Stomach (tissue), 9 donors: ENCODE data around the gene PDE4D. TPM values are rescaled to one million over a fixed set of nuclear protein-coding genes. Genes with fewer than 3 reads are reported as not detected.

Experiments used
- DNase-seq, 2 donors: peaks; one replicate each; pipeline versions ENCODE4 v3.0.0 to v3.0.0-alpha.2; 2013 to 2019
- H3K27ac ChIP-seq, 5 donors: fragments of 200-600 bp in 4 of 5; sonication (generic) in 4 of 5; one replicate each; pipeline ENCODE4 v1.5.1; 2013 to 2019; ENCODE audit warnings: mild to moderate bottlenecking in 1 of 5, moderate library complexity in 1 of 5
- H3K27me3 ChIP-seq, 3 donors: fragments of 200-600 bp; sonication (generic); one replicate each; pipeline ENCODE4 v1.5.1; 2017 to 2019; ENCODE audit warnings: mixed run types in 1 of 3
- H3K36me3 ChIP-seq, 4 donors: fragments of 200-600 bp; sonication (generic); 1 replicate in 3 of 4; 2 replicates in 1 of 4; pipeline ENCODE4 v1.5.1; 2016 to 2019
- H3K4me1 ChIP-seq, 4 donors: fragments of 200-600 bp; sonication (generic); one replicate each; pipeline ENCODE4 v1.5.1; 2016 to 2019
- H3K4me3 ChIP-seq, 4 donors: fragments of 200-600 bp; sonication (generic) in 3 of 4; one replicate each; pipeline ENCODE4 v1.5.1; 2016 to 2019; ENCODE audit warnings: mild to moderate bottlenecking in 1 of 4
- H3K9me3 ChIP-seq, 4 donors: fragments of 200-600 bp; sonication (generic); one replicate each; pipeline ENCODE4 v1.5.1; 2016 to 2019
- CTCF ChIP-seq, 7 experiments: fragments of 450-650 bp in 4 of 7; fragments of 200-600 bp in 3 of 7; sonication (generic) in 3 of 7; IDR thresholded peaks; one replicate each; pipeline ENCODE4 v1.5.1; 2016 to 2019; ENCODE audit warnings: antibody characterized with exemption in 7 of 7, control low read depth in 2 of 7, mild to moderate bottlenecking in 1 of 7
- EP300 ChIP-seq: sonication (generic); formaldehyde crosslinking; IDR thresholded peaks from one replicate; pipeline ENCODE4 v1.6.1; 2017; ENCODE audit warnings: antibody characterized with exemption
- POLR2A ChIP-seq, 4 donors: fragments of 450-650 bp; IDR thresholded peaks; one replicate each; pipeline ENCODE4 v1.6.1; 2016; ENCODE audit warnings: antibody characterized with exemption in 4 of 4, control low read depth in 2 of 4, mild to moderate bottlenecking in 1 of 4, moderate library complexity in 1 of 4
- POLR2AphosphoS5 ChIP-seq, 3 donors: sonication (generic); formaldehyde crosslinking; IDR thresholded peaks; one replicate each; pipeline ENCODE4 v1.6.1; 2016; ENCODE audit warnings: antibody characterized with exemption in 3 of 3
- WGBS, 5 donors: extraction: QIAGEN DNeasy Blood & Tissue Kit in 3 of 5; methylation state at CpG; one replicate each; pipeline versions ENCODE4 v1.1.5 to v1.1.7; 2013 to 2018; 5-methylcytosine and 5-hydroxymethylcytosine counted together
- intact Hi-C: fragments of 100-400 bp; cut with DNase I; formaldehyde crosslinking; loops from one replicate; pipeline ENCODE4 v1.15.1; 2023; ENCODE audit warnings: low total_unique reads
- polyA plus RNA-seq, 3 donors: library from polyadenylated mRNA; stranded (reverse); fragments of 200-250 nt; gene quantifications; one replicate each; pipeline ENCODE4 v1.2.3, GENCODE V29; 2013
- total RNA-seq, 5 donors: library from RNA; depleted of rRNA; stranded (reverse); fragments of >200 nt; gene quantifications; one replicate each; pipeline versions ENCODE4 v1.1.0 to v1.2.3, GENCODE V29; 2014 to 2016
- donor health status: healthy with polysubstance abuse.
- donor health status: Bipolar disorder and iron deficiency.
- donor health status: healthy.

The PDE4D gene
- total and polyA plus RNA-seq, 8 donors, result 3.1 to 147 (median 97.3) TPM

GRCh38 chr5:59245198-59245597, 648.3 kb downstream of the PDE4D start:
- Histone ChIP-seq H3K27ac (peak overlapping the region; percentile 17 to 58 (median 41)), H3K36me3 (no peaks in the 10 kb centered on the region), H3K27me3 (no peaks in the 10 kb centered on the region), H3K4me1 (peaks cover 0 to 45% (median 23%) of the 10 kb centered on the region in 4 donors), H3K4me3 (no peak overlapping the region), H3K9me3 (no peaks in the 10 kb centered on the region)
- TF ChIP-seq EP300 (no peak), POLR2AphosphoS5 (IDR thresholded peaks at IDR 0.05) (peak in 1 of 3 donors; percentile 40), POLR2A (IDR thresholded peaks at IDR 0.05) (no peak), CTCF (IDR thresholded peaks at IDR 0.05) (no peak)
- no peak for DNase-seq
- 32 to 67% (median 36%) methylated on average over 3 of the region's 3 CpGs for WGBS, 5 donors
- intact Hi-C loops, result no loop called here

DNA sequence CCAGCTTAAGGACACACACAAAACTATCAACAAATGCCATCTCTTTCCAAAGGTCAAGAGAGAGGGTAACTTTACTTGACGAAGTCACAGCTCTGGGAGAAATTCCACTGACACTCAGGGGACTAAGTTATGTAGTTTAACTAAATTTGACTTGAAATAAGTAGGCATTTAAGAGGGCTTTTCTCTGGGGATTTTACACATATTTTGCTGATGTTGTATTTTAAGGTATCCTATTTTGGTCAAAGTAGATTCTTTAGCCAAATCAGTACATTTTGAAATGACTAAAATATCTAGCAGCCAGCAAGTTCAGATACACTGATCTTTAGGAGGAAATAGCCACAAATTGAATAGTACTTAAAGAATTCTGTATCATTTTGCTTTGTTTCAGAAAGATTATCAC, 652.0 kb downstream of the PDE4D start:
- TF ChIP-seq CTCF (IDR thresholded peaks at IDR 0.05) (no peak), POLR2A (IDR thresholded peaks at IDR 0.05) (no peak), EP300 (no peak), POLR2AphosphoS5 (IDR thresholded peaks at IDR 0.05) (no peak)
- 52 to 75% (median 67%) methylated on average over 1 of the region's 1 CpG for WGBS, 5 donors
- intact Hi-C loops, result no loop called here
- no peak overlapping the region for H3K4me3 ChIP-seq
- no peaks in the 10 kb centered on the region for H3K9me3 ChIP-seq
- DNase-seq, result no peak
- no peak overlapping the region for H3K27ac ChIP-seq
- peaks cover 0 to 47% (median 24%) of the 10 kb centered on the region in 4 donors for H3K4me1 ChIP-seq
- H3K27me3 ChIP-seq, result no peaks in the 10 kb centered on the region
- no peaks in the 10 kb centered on the region for H3K36me3 ChIP-seq

DNA sequence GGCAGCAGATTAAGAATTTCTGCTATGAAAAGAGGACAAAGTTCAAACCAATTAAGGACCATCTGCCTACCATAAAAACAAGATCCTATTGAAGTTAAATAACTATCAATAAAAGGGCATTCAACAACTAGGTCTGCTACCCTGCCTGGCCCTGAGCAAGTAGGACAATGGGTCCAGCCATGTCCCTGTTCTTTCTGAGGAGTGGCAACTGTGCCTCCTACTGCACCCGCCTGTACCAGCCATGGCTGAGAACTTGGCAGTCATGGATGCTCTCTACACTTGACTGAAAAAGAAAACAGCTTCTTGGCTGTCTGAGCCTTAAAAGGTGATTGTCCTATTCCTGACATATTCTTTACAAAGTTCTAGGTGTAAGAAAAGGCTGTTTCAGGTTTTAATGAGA, 652.4 kb downstream of the PDE4D start:
- WGBS, 5 donors, result 83 to 100% (median 91%) methylated on average over 1 of the region's 1 CpG
- TF ChIP-seq POLR2AphosphoS5 (IDR thresholded peaks at IDR 0.05), result no peak
- no peak for TF ChIP-seq POLR2A (IDR thresholded peaks at IDR 0.05)
- no peak for TF ChIP-seq CTCF (IDR thresholded peaks at IDR 0.05)
- no peak for TF ChIP-seq EP300

DNA sequence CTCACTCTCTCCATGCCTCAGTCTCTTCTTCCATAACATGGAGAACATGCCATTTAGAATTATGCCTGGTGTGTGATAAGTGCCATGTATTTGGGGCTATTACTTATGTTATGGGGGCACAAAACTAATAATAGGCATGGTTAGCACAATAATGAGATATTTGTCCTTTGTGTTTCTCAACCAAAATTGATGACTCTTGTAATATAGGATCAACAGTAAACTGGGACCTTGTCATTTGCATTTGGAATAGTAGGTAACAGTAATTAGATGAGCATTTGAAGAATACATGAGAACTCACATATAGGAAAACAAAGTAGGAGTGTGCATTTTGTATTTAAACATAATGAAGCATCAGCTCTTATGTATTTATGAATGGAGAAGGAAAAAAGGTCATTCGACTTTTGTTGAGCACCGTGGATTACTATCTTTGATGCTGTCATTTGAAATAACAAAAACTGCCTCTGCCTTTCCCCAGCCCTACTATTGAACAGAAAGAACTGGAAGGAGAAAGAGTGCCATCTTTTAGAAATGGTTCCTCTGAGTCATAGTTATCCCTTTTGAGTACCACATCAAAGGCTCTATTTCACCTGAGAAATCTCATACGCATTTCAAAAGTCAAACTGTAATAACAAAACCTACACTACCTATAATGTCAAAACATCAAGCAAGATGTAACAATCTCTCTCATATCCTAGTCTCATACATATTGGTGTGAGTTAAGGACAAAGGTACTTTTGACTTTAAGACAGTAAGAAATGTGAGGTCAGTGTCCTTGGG, 655.2 kb downstream of the PDE4D start:
- Histone ChIP-seq H3K9me3 (no peaks in the 10 kb centered on the region), H3K4me3 (no peak overlapping the region), H3K36me3 (no peaks in the 10 kb centered on the region), H3K4me1 (peaks cover 0 to 33% (median 10%) of the 10 kb centered on the region in 4 donors), H3K27ac (no peak overlapping the region), H3K27me3 (no peaks in the 10 kb centered on the region)
- TF ChIP-seq POLR2AphosphoS5 (IDR thresholded peaks at IDR 0.05) (no peak), POLR2A (IDR thresholded peaks at IDR 0.05) (no peak), CTCF (IDR thresholded peaks at IDR 0.05) (no peak), EP300 (no peak)
- no peak for DNase-seq
- intact Hi-C loops, result no loop called here
- 77 to 83% (median 82%) methylated on average over 3 of the region's 3 CpGs for WGBS, 5 donors

More for the DNA sequence above, 652.4 kb downstream of the PDE4D start:
- intact Hi-C loops, result no loop called here
- Histone ChIP-seq H3K4me1 (peaks cover 0 to 43% (median 21%) of the 10 kb centered on the region in 4 donors), H3K9me3 (no peaks in the 10 kb centered on the region), H3K27me3 (no peaks in the 10 kb centered on the region), H3K4me3 (no peak overlapping the region), H3K36me3 (no peaks in the 10 kb centered on the region), H3K27ac (no peak overlapping the region)
- no peak for DNase-seq
